Neuronal stem cell (in vitro differentiated cells): ENCODE data around the gene CANT1.

Experiments used
- DNase-seq: peaks from one replicate; pipeline ENCODE4 v3.0.0-alpha.2; 2013; ENCODE audit warnings: low spot score
- H2AFZ ChIP-seq: one replicate; pipeline ENCODE4 v1.6.1; 2013; ENCODE audit warnings: mild to moderate bottlenecking, low read length, inconsistent platforms
- H2AK5ac ChIP-seq: 2 replicates; pipeline ENCODE4 v1.6.1; 2013; ENCODE audit warnings: low read depth, mild to moderate bottlenecking, inconsistent platforms, low read length, moderate library complexity, mixed read lengths
- H2BK120ac ChIP-seq: 2 replicates; pipeline ENCODE4 v1.6.1; 2013; ENCODE audit warnings: low read depth, mild to moderate bottlenecking, inconsistent platforms, low read length, moderate library complexity, mixed read lengths
- H2BK12ac ChIP-seq: one replicate; pipeline ENCODE4 v1.6.1; 2013; ENCODE audit warnings: low read length, inconsistent platforms
- H2BK15ac ChIP-seq: 2 replicates; pipeline ENCODE4 v1.6.1; 2013; ENCODE audit warnings: mild to moderate bottlenecking, low read length, inconsistent platforms, mixed read lengths
- H2BK5ac ChIP-seq: one replicate; pipeline ENCODE4 v1.6.1; 2013; ENCODE audit warnings: inconsistent platforms, mild to moderate bottlenecking, low read length, moderate library complexity
- H3K14ac ChIP-seq: one replicate; pipeline ENCODE4 v1.6.1; 2013; ENCODE audit warnings: low read length, inconsistent platforms
- H3K18ac ChIP-seq: 2 replicates; pipeline ENCODE4 v1.6.1; 2013; ENCODE audit warnings: low read length, inconsistent platforms
- H3K23ac ChIP-seq: 2 replicates; pipeline ENCODE4 v1.6.1; 2013; ENCODE audit warnings: low read depth, mild to moderate bottlenecking, mixed read lengths, low read length, inconsistent platforms; ENCODE audit not compliant: poor library complexity
- H3K27ac ChIP-seq: replicated peaks from 3 replicates; pipeline ENCODE4 v1.5.1; 2013; ENCODE audit warnings: low read length, inconsistent platforms
- H3K27me3 ChIP-seq, 3 experiments: 2 replicates each; pipeline ENCODE4 v1.6.1; 2013; ENCODE audit warnings: low read length in 3 of 3, mild to moderate bottlenecking in 2 of 3, inconsistent platforms in 1 of 3, low read depth in 1 of 3, mixed read lengths in 1 of 3, moderate library complexity in 1 of 3; ENCODE audit not compliant: control insufficient read depth in 3 of 3, insufficient read depth in 3 of 3
- H3K36me3 ChIP-seq, 2 donors: replicated peaks in 1 of 2; 2 replicates each; pipeline ENCODE4 v1.6.1; 2013; ENCODE audit warnings: low read length in 2 of 2; ENCODE audit not compliant: control insufficient read depth in 2 of 2, insufficient read depth in 2 of 2
- H3K4ac ChIP-seq: 2 replicates; pipeline ENCODE4 v1.6.1; 2013; ENCODE audit warnings: inconsistent platforms, mild to moderate bottlenecking, low read length, moderate library complexity
- H3K4me1 ChIP-seq, 2 donors: 1 replicate in 1 of 2; 2 replicates in 1 of 2; pipeline ENCODE4 v1.6.1; 2013; ENCODE audit warnings: low read length in 2 of 2, low read depth in 1 of 2; ENCODE audit not compliant: control insufficient read depth in 2 of 2, insufficient read depth in 1 of 2
- H3K4me2 ChIP-seq: one replicate; pipeline ENCODE4 v1.6.1; 2013; ENCODE audit warnings: mild to moderate bottlenecking, low read length, inconsistent platforms; ENCODE audit not compliant: insufficient read depth, poor library complexity, severe bottlenecking
- H3K4me3 ChIP-seq, 2 donors: 2 replicates each; pipeline ENCODE4 v1.5.1; 2013; ENCODE audit warnings: low read length in 2 of 2, mild to moderate bottlenecking in 2 of 2, inconsistent platforms in 1 of 2, moderate library complexity in 1 of 2
- H3K79me1 ChIP-seq: one replicate; pipeline ENCODE4 v1.6.1; 2013; ENCODE audit warnings: low read depth, mild to moderate bottlenecking, inconsistent platforms, low read length, moderate library complexity
- H3K9ac ChIP-seq: one replicate; pipeline ENCODE4 v1.6.1; 2013; ENCODE audit warnings: mild to moderate bottlenecking, low read depth, low read length, inconsistent platforms; ENCODE audit not compliant: poor library complexity
- H3K9me3 ChIP-seq, 2 donors: replicated peaks in 1 of 2; 2 replicates each; pipeline versions ENCODE3 to v1.6.1; 2013; ENCODE audit warnings: low read length in 2 of 2, mild to moderate bottlenecking in 2 of 2, inconsistent platforms in 1 of 2, low read depth in 1 of 2, mixed read lengths in 1 of 2, moderate library complexity in 1 of 2; ENCODE audit not compliant: control insufficient read depth in 2 of 2, insufficient read depth in 1 of 2
- H4K8ac ChIP-seq: one replicate; pipeline ENCODE4 v1.6.1; 2013; ENCODE audit warnings: low read depth, mild to moderate bottlenecking, inconsistent platforms, low read length, moderate library complexity
- H4K91ac ChIP-seq: one replicate; pipeline ENCODE4 v1.6.1; 2013; ENCODE audit warnings: low read length, low read depth, mild to moderate bottlenecking, inconsistent platforms; ENCODE audit not compliant: poor library complexity
- WGBS, 2 donors: extraction: QIAGEN DNeasy Blood & Tissue Kit; methylation state at CpG; one replicate each; pipeline ENCODE4 v1.1.7; 2013; ENCODE audit warnings: missing lambda C conversion rate in 2 of 2, mixed read lengths in 1 of 2; ENCODE audit not compliant: insufficient read length in 2 of 2, insufficient replicate concordance in 1 of 2; ENCODE audit errors: extremely low coverage in 2 of 2; 5-methylcytosine and 5-hydroxymethylcytosine counted together

CANT1 gene

GRCh38 chr17:79026376-79027273 is 17.1 kb upstream of the CANT1 start:
- Histone ChIP-seq H4K8ac (no peak overlapping the region), H3K14ac (no peak overlapping the region), H3K4me2 (no peak overlapping the region), H4K91ac (no peak overlapping the region), H3K79me1 (no peaks in the 10 kb centered on the region), H2AK5ac (no peak overlapping the region), H3K23ac (peak overlapping the region; percentile 39), H3K4ac (no peak overlapping the region), H2BK5ac (no peak overlapping the region), H3K9me3 (no peaks in the 10 kb centered on the region), H2BK15ac (no peak overlapping the region), H2BK120ac (no peak overlapping the region), H3K27ac (no peak overlapping the region), H3K4me3 (no peak overlapping the region), H3K9ac (no peak overlapping the region), H3K4me1 (peaks cover 5 to 10% of the 10 kb centered on the region in 2 donors), H3K18ac (no peak overlapping the region), H3K27me3 (peaks cover 0 to 86% (median 15%) of the 10 kb centered on the region in 3 experiments), H2BK12ac (no peak overlapping the region), H3K36me3 (no peaks in the 10 kb centered on the region), H2AFZ (no peak overlapping the region)
- DNase-seq, result no peak
- WGBS, 2 donors, result no CpG with 5 or more reads among the region's 16 CpGs

GRCh38 chr17:79024901-79025737 is 15.6 kb upstream of the CANT1 start:
- Histone ChIP-seq H3K27ac (no peak overlapping the region), H2BK12ac (no peak overlapping the region), H4K91ac (peak overlapping the region; percentile 48), H3K9ac (peak overlapping the region; percentile 24), H3K18ac (peak overlapping the region; percentile 35), H2BK120ac (no peak overlapping the region), H4K8ac (no peak overlapping the region), H3K79me1 (no peaks in the 10 kb centered on the region), H2BK15ac (peak overlapping the region; percentile 30), H3K4me2 (peak overlapping the region; percentile 99), H2BK5ac (peak overlapping the region; percentile 29), H3K36me3 (no peaks in the 10 kb centered on the region), H3K4ac (no peak overlapping the region), H3K27me3 (peaks cover 0 to 99% (median 15%) of the 10 kb centered on the region in 3 experiments), H2AK5ac (peak overlapping the region; percentile 56), H3K23ac (peak overlapping the region; percentile 81), H3K9me3 (no peaks in the 10 kb centered on the region), H3K4me1 (peaks cover 5 to 10% of the 10 kb centered on the region in 2 donors), H2AFZ (no peak overlapping the region), H3K4me3 (no peak overlapping the region), H3K14ac (no peak overlapping the region)
- no peak for DNase-seq
- no CpG with 5 or more reads among the region's 31 CpGs for WGBS, 2 donors

GRCh38 chr17:79023886-79024771 is 14.6 kb upstream of the CANT1 start, which contains the start of gene C1QTNF1:
Gene C1QTNF1 (plus strand): TSS chr17:79024169. CDS start chr17:79043969, 19,800 bp downstream.
- peak within 1 kb of the TSS; percentile 80 for H2BK5ac ChIP-seq
- H4K91ac ChIP-seq, result no peak within 1 kb of the TSS
- H3K4me2 ChIP-seq, result peak within 1 kb of the TSS; percentile 99
- H3K23ac ChIP-seq, result peak within 1 kb of the TSS; percentile 47
- peaks cover 0 to 99% (median 15%) of the 10 kb centered on the region in 3 experiments for H3K27me3 ChIP-seq
- peak within 1 kb of the TSS; percentile 84 for H3K14ac ChIP-seq
- H2AFZ ChIP-seq, result peak within 1 kb of the TSS; percentile 97
- H2BK12ac ChIP-seq, result peak within 1 kb of the TSS; percentile 85
- peak within 1 kb of the TSS; percentile 92 for H3K18ac ChIP-seq
- peak within 1 kb of the TSS; percentile 47 to 84 for H3K4me3 ChIP-seq
- H3K4ac ChIP-seq, result no peak within 1 kb of the TSS
- H4K8ac ChIP-seq, result no peak within 1 kb of the TSS
- H3K79me1 ChIP-seq, result no peaks in the 10 kb centered on the region
- peaks cover 5 to 10% of the 10 kb centered on the region in 2 donors for H3K4me1 ChIP-seq
- H3K9me3 ChIP-seq, result no peaks in the 10 kb centered on the region
- no peak within 1 kb of the TSS for H3K27ac ChIP-seq
- peak; percentile 44 for DNase-seq
- no peak within 1 kb of the TSS for H2BK120ac ChIP-seq
- H2BK15ac ChIP-seq, result peak within 1 kb of the TSS; percentile 56
- no peaks in the 10 kb centered on the region for H3K36me3 ChIP-seq
- H2AK5ac ChIP-seq, result peak within 1 kb of the TSS; percentile 56
- WGBS, 2 donors, result no CpG with 5 or more reads among the region's 77 CpGs
- H3K9ac ChIP-seq, result peak within 1 kb of the TSS; percentile 91
